ENCODE data around the gene EPHB2.

EPHB2 gene

GRCh38 chr1:22915231-22915630 lies 204.6 kb downstream of the EPHB2 start:
- Mint-ChIP-seq H3K36me3 (no peaks in the 10 kb centered on the region), H3K27me3 (peaks cover 15% of the 10 kb centered on the region), H3K27ac (no peak overlapping the region), H3K4me3 (no peak overlapping the region), H3K9me3 (no peaks in the 10 kb centered on the region), H3K4me1 (no peaks in the 10 kb centered on the region)
- CTCF ChIA-PET, result no interaction called here
- no peak for DNase-seq

DNA sequence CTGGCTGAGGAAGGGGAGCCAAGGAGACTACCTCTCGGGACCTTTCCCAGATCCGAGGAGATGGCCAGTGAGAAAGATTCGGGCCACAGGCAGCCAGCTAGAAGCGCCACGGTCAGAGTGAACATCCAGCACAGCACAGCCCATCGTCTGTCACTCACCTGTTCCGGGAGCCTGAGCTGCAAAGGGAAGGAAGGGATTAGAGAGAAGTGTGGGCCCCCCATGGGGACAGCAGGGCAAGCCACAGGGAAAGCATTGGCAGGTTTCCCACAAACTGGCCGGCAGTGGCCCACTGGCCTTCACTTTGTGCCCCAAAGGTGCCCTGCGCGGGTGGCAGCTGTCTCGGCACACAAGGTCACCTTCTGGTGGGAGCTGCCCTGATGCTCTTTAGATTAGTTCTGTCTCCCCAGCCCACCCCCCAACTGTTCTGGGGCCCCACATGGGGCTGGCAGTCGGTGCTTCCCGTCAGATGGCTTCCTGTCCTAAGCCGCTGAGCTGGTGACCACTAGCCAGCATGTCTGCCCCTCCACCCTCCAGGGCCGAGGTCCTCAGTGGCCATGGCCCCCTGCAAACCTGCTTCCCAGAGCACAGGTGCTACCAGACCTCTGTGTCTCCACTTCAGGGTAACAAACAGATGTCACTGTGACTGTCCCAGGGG lies 205.3 kb downstream of the EPHB2 start:
- H3K36me3 Mint-ChIP-seq, result no peaks in the 10 kb centered on the region
- CTCF ChIA-PET, result no interaction called here
- H3K27me3 Mint-ChIP-seq, result peaks cover 17% of the 10 kb centered on the region
- H3K9me3 Mint-ChIP-seq, result no peaks in the 10 kb centered on the region
- no peak for DNase-seq
- no peak overlapping the region for H3K27ac Mint-ChIP-seq
- H3K4me3 Mint-ChIP-seq, result no peak overlapping the region
- H3K4me1 Mint-ChIP-seq, result no peaks in the 10 kb centered on the region

DNA sequence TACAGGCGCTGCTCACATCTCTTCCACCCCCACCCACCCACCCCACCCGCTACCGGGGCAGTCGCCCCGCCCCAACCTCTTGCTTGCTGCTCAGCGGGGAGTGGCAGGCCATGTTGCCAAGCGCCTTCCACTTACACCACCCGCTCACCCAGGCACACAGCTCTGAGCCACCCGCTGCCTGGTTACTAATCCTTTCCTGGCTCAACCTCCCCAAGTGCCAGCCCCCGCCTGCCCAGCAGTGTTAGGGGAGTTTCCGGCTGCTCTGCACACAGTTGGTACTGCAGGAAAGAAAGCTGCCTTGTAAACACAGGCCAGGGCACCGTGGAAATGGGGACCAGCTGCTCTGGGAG lies 205.8 kb downstream of the EPHB2 start:
- no peak for DNase-seq
- H3K27me3 Mint-ChIP-seq, result peaks cover 18% of the 10 kb centered on the region
- no peak overlapping the region for H3K4me3 Mint-ChIP-seq
- H3K9me3 Mint-ChIP-seq, result no peaks in the 10 kb centered on the region
- no peaks in the 10 kb centered on the region for H3K36me3 Mint-ChIP-seq
- CTCF ChIA-PET, result no interaction called here
- H3K4me1 Mint-ChIP-seq, result no peaks in the 10 kb centered on the region
- H3K27ac Mint-ChIP-seq, result no peak overlapping the region

GRCh38 chr1:22917989-22918388 lies 207.3 kb downstream of the EPHB2 start:
- Mint-ChIP-seq H3K9me3 (no peaks in the 10 kb centered on the region), H3K4me3 (no peak overlapping the region), H3K27me3 (peaks cover 18% of the 10 kb centered on the region), H3K36me3 (no peaks in the 10 kb centered on the region), H3K4me1 (no peaks in the 10 kb centered on the region), H3K27ac (no peak overlapping the region)
- no peak for DNase-seq
- CTCF ChIA-PET, result no interaction called here

DNA sequence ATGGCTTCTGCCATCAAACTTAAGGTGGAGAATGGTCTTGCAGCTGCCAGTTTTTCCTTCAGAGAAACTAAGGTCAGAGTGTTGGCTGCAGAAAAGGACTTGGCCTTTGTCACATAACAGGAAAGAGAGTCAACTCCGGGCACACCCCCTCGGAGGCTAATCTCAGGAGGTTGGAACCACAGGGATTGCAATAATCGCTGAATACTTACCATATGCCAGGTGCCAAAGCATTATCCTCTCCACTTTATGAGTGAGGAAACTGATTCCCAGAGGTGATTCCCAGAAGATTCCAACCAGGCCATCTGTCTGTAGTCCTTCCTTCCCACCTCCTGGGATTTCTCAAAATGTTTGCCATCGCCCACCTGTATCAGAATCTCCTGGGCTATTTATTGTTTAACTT lies 208.0 kb downstream of the EPHB2 start:
- no peaks in the 10 kb centered on the region for H3K4me1 Mint-ChIP-seq
- H3K27ac Mint-ChIP-seq, result no peak overlapping the region
- no peaks in the 10 kb centered on the region for H3K9me3 Mint-ChIP-seq
- peaks cover 14% of the 10 kb centered on the region for H3K27me3 Mint-ChIP-seq
- no peak for DNase-seq
- CTCF ChIA-PET, result no interaction called here
- no peaks in the 10 kb centered on the region for H3K36me3 Mint-ChIP-seq
- H3K4me3 Mint-ChIP-seq, result no peak overlapping the region

DNA sequence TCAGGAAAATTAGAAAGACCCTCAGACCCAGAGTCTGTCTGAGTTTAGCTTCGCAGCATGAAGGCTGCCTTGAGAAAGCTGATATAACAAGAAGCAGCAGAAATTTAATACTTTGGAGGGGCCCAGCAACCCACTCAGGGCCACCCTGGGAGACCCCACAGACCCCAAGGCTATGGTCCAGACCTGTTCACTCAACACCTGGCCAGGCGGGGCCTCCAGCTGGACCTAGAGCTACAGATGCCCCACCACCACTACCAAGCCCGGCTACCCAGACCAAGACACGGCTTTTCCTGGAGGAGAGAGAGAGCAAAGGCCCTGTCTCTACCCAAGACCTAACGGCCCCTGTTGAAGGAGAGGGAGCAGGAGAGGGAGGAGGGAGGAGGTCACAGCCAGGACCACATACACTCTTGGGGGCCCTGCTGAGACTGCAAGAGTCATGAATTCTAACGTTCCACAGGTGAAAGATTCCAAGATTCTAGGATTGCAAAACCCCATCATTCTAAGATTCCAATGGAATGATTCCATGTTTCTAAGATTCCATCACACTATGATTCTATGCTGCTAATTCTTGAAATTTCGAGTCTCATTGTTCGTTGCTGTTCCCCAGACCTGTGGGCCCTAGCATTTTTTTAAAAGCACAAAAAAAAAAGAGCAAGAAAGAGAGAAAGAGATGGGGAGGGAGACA lies 208.8 kb downstream of the EPHB2 start:
- Mint-ChIP-seq H3K9me3 (no peaks in the 10 kb centered on the region), H3K4me3 (no peak overlapping the region), H3K27me3 (peaks cover 14% of the 10 kb centered on the region), H3K36me3 (no peaks in the 10 kb centered on the region), H3K4me1 (no peaks in the 10 kb centered on the region), H3K27ac (no peak overlapping the region)
- CTCF ChIA-PET, result interaction anchor here (0.7 kb wide), 1 partner anchor 46 kb away, joined by 3 read pairs; no protein-coding TSS in a partner anchor
- DNase-seq, result no peak

DNA sequence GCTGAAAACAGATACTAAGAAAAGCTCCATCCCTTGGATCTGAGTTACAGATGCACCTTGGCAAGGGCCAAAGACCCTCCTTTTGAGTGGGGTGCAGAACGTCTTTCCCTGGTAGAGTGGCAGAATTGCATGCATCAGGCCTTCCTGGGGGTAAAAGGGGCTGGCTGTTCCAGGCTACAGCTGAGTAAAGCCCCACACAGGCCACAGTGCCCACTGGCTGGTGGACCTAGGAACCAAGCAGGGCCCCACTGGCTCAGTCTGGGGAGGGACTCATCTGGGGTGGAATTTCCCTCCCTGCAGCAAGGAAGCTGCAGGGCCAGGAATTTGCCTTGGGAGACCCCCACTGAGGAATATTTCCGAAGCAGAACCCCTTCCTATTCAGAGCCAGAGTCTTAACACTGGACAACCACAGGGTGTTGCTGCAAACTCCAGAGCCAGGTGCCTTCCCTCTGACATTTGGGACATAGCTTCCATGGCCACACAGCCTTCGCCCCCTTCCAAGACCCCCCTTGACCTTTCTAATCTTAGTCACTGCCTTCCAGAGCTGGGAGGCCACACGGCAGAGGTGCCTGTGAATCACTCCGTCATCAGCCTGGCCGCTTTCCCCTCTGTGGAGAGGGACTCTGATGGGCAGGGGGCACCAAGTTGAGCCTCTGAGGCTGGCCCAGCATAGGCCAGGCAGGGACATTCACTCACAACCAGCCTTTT lies 209.5 kb downstream of the EPHB2 start:
- Mint-ChIP-seq H3K27me3 (peaks cover 10% of the 10 kb centered on the region), H3K27ac (no peak overlapping the region), H3K4me3 (no peak overlapping the region), H3K4me1 (no peaks in the 10 kb centered on the region), H3K9me3 (no peaks in the 10 kb centered on the region), H3K36me3 (no peaks in the 10 kb centered on the region)
- DNase-seq, result no peak
- CTCF ChIA-PET, result interaction anchor here (0.7 to 1.6 kb wide), 2 partner anchors 10 to 45 kb away, joined by 3 to 6 read pairs; no protein-coding TSS in a partner anchor

GRCh38 chr1:22920734-22921451 lies 210.3 kb downstream of the EPHB2 start:
- no peaks in the 10 kb centered on the region for H3K36me3 Mint-ChIP-seq
- peak; percentile 13 for DNase-seq
- no peaks in the 10 kb centered on the region for H3K9me3 Mint-ChIP-seq
- CTCF ChIA-PET, result interaction anchor here (1.6 kb wide), 1 partner anchor 10 kb away, joined by 6 read pairs; no protein-coding TSS in a partner anchor
- peaks cover 4% of the 10 kb centered on the region for H3K27me3 Mint-ChIP-seq
- no peak overlapping the region for H3K4me3 Mint-ChIP-seq
- no peak overlapping the region for H3K27ac Mint-ChIP-seq
- no peaks in the 10 kb centered on the region for H3K4me1 Mint-ChIP-seq

- Mint-ChIP-seq H3K27me3 (peaks cover 4% of the 10 kb centered on the region), H3K4me1 (no peaks in the 10 kb centered on the region), H3K36me3 (no peaks in the 10 kb centered on the region), H3K27ac (no peak overlapping the region), H3K9me3 (no peaks in the 10 kb centered on the region), H3K4me3 (no peak overlapping the region)
- CTCF ChIA-PET, result interaction anchor here (1.6 kb wide), 1 partner anchor 9 kb away, joined by 6 read pairs; no protein-coding TSS in a partner anchor
- no peak for DNase-seq
Observed at GRCh38 chr1:22921452-22922126, 210.9 kb downstream of the EPHB2 start.

GRCh38 chr1:22922640-22923039 lies 212.0 kb downstream of the EPHB2 start:
- CTCF ChIA-PET, result no interaction called here
- H3K9me3 Mint-ChIP-seq, result no peaks in the 10 kb centered on the region
- no peak overlapping the region for H3K27ac Mint-ChIP-seq
- H3K27me3 Mint-ChIP-seq, result peaks cover 4% of the 10 kb centered on the region
- no peaks in the 10 kb centered on the region for H3K36me3 Mint-ChIP-seq
- no peaks in the 10 kb centered on the region for H3K4me1 Mint-ChIP-seq
- no peak overlapping the region for H3K4me3 Mint-ChIP-seq
- peak; percentile 7 for DNase-seq

DNA sequence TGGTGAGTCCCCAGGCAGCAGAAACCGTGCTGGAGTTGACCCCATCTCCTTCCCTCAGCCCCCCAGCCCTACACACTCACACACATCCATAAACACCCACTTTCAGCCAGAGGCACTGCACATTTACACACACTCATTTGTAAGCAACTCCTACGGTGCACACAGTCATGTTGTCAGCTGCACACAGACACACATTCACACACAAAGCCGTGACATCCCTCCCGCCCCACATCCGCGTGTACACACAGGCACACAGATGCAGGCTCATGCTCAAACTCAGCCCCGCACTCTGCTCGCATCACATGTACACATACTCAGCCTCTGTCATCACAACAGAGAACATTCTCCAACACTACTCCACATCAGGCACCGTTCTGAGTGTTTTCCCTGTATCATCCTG lies 214.5 kb downstream of the EPHB2 start:
- H3K36me3 Mint-ChIP-seq, result no peaks in the 10 kb centered on the region
- no peak overlapping the region for H3K4me3 Mint-ChIP-seq
- peak; percentile 18 for DNase-seq
- CTCF ChIA-PET, result no interaction called here
- peaks cover 10% of the 10 kb centered on the region for H3K27me3 Mint-ChIP-seq
- no peaks in the 10 kb centered on the region for H3K4me1 Mint-ChIP-seq
- H3K9me3 Mint-ChIP-seq, result no peaks in the 10 kb centered on the region
- H3K27ac Mint-ChIP-seq, result no peak overlapping the region

GRCh38 chr1:22930240-22930912 lies 219.7 kb downstream of the EPHB2 start:
- H3K27me3 Mint-ChIP-seq, result peaks cover 22% of the 10 kb centered on the region
- H3K4me3 Mint-ChIP-seq, result no peak overlapping the region
- CTCF ChIA-PET, result interaction anchor here (1.3 to 1.7 kb wide), 2 partner anchors 9 to 226 kb away, joined by 5 to 6 read pairs; no protein-coding TSS in a partner anchor
- H3K27ac Mint-ChIP-seq, result no peak overlapping the region
- H3K4me1 Mint-ChIP-seq, result no peaks in the 10 kb centered on the region
- H3K36me3 Mint-ChIP-seq, result no peaks in the 10 kb centered on the region
- peak; percentile 38 for DNase-seq
- H3K9me3 Mint-ChIP-seq, result no peaks in the 10 kb centered on the region

- no peak overlapping the region for H3K27ac Mint-ChIP-seq
- H3K9me3 Mint-ChIP-seq, result no peaks in the 10 kb centered on the region
- H3K4me3 Mint-ChIP-seq, result no peak overlapping the region
- H3K36me3 Mint-ChIP-seq, result no peaks in the 10 kb centered on the region
- CTCF ChIA-PET, result no interaction called here
- no peaks in the 10 kb centered on the region for H3K4me1 Mint-ChIP-seq
- peak; percentile 5 for DNase-seq
- H3K27me3 Mint-ChIP-seq, result peaks cover 25% of the 10 kb centered on the region
Observed at GRCh38 chr1:22932803-22933470, 222.3 kb downstream of the EPHB2 start.
